Ovary (tissue), 9 donors: ENCODE results near the gene STYX. TPM values are rescaled to one million over a fixed set of nuclear protein-coding genes. Genes with fewer than 3 reads are reported as not detected.
"Not testable (repeated sequence)": the region's sequence is repeated elsewhere in the genome, so short reads cannot be mapped to it uniquely, and the experiment has no call there.

Source experiments
- DNase-seq, 5 donors: peaks; one replicate each; pipeline ENCODE4 v3.0.0-alpha.2; 2019 to 2020
- H3K27ac ChIP-seq, 2 donors: fragments of 200-600 bp; one replicate each; pipeline versions ENCODE4 v1.5.1 to v1.8.0; 2019 to 2022
- H3K27me3 ChIP-seq: fragments of 200-600 bp; one replicate; pipeline ENCODE4 v1.8.0; 2022
- H3K36me3 ChIP-seq: fragments of 200-600 bp; sonication (generic); one replicate; pipeline ENCODE4 v1.5.1; 2019
- H3K4me1 ChIP-seq: one replicate; pipeline ENCODE4 v1.8.1; 2013; ENCODE audit warnings: mild to moderate bottlenecking, moderate library complexity; ENCODE audit not compliant: insufficient read depth
- H3K4me3 ChIP-seq: fragments of 200-600 bp; sonication (generic); one replicate; pipeline ENCODE4 v1.5.1; 2017
- H3K9me3 ChIP-seq, 2 donors: fragments of 200-600 bp in 1 of 2; sonication (generic) in 1 of 2; one replicate each; pipeline versions ENCODE4 v1.5.1 to v1.8.1; 2013 to 2019; ENCODE audit warnings: mild to moderate bottlenecking in 1 of 2, moderate library complexity in 1 of 2
- EP300 ChIP-seq: sonication (generic); formaldehyde crosslinking; IDR thresholded peaks from one replicate; pipeline ENCODE4 v1.6.1; 2017; ENCODE audit warnings: antibody characterized with exemption
- POLR2A ChIP-seq: fragments of 450-650 bp; IDR thresholded peaks from one replicate; pipeline ENCODE4 v1.6.1; 2017; ENCODE audit warnings: antibody characterized with exemption, mild to moderate bottlenecking, moderate library complexity
- WGBS, 3 donors: extraction: QIAGEN DNeasy Blood & Tissue Kit in 1 of 3; methylation state at CpG; one replicate each; pipeline versions ENCODE4 v1.1.5 to v1.1.7; 2013 to 2017; 5-methylcytosine and 5-hydroxymethylcytosine counted together
- intact Hi-C, 4 donors: fragments of 100-400 bp; cut with DNase I; formaldehyde crosslinking; loops; one replicate each; pipeline versions ENCODE4 v1.11.0 to v1.15.1; 2022 to 2023
- polyA plus RNA-seq, 2 donors: library from polyadenylated mRNA; stranded (reverse); fragments of 200-250 nt in 1 of 2; fragments of 350-450 nt in 1 of 2; fragmentation: Illumina TruSeq in 1 of 2; extraction: RNeasy Lipid Tissue Mini Kit (QIAGEN cat#74804) in 1 of 2; gene quantifications; one replicate each; pipeline ENCODE4 v1.2.3, GENCODE V29; 2013 to 2014
- total RNA-seq, 7 donors: library from RNA; depleted of rRNA in 2 of 7; stranded (reverse); fragments of >200 nt in 2 of 7; fragmentation: NEBNext Ultra II Directional in 3 of 7; extraction: Animal tissue kit (Norgen Biotek cat#: 25700) in 3 of 7; gene quantifications; one replicate each; pipeline versions ENCODE4 v1.1.0 to v1.2.4, GENCODE V29; 2016 to 2023
- TF ChIP-seq, protein P1 (sequence below), 3 donors: fragments of 450-650 bp in 2 of 3; fragments of 200-600 bp in 1 of 3; IDR thresholded peaks; one replicate each; pipeline versions ENCODE4 v1.5.1 to v1.8.0; 2016 to 2022; ENCODE audit warnings: antibody characterized with exemption in 3 of 3, mild to moderate bottlenecking in 1 of 3
- donor health status: DM: no; HTN: no; CAD: no; lungs with moderate emphysema.
- donor health status: DM: no; HTN: no; CAD: no.
- donor health status: Bipolar disorder and iron deficiency.
- donor health status: DM: yes; HTN: yes; CAD: no.
- donor health status: DM: no; HTN: no; CAD: no.
- donor health status: DM: yes; HTN: yes; CAD: no.

The STYX gene
- total and polyA plus RNA-seq, 9 donors = 8.1 to 16.4 (median 11.3) TPM

DNA sequence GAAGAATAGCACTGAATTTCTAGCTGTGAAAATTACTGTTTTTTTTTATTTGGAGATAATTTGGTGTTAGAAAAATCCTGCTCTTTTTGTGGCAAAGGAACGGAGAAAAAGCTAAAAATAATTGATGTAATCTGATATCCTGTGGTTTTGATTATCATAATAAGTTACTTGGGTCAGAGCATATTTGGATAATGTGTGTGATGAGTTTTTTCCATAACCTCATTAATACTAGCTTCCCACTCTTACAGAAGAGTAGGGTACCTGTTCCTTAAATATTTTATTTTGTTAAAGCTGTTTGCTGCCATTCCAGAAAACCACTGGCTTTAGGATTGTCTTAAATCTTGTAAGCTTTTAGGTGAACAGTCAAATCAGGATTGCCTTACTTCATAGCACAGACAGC lies 18.3 kb upstream of the STYX start:
- H3K4me1 ChIP-seq = peaks cover 2% of the 10 kb centered on the region
- WGBS, 3 donors = 12 to 29% (median 23%) methylated on average over 1 of the region's 1 CpG
- no peak overlapping the region for H3K27ac ChIP-seq
- TF ChIP-seq POLR2A (no peak), EP300 (no peak)
- TF ChIP-seq, protein P1, sequence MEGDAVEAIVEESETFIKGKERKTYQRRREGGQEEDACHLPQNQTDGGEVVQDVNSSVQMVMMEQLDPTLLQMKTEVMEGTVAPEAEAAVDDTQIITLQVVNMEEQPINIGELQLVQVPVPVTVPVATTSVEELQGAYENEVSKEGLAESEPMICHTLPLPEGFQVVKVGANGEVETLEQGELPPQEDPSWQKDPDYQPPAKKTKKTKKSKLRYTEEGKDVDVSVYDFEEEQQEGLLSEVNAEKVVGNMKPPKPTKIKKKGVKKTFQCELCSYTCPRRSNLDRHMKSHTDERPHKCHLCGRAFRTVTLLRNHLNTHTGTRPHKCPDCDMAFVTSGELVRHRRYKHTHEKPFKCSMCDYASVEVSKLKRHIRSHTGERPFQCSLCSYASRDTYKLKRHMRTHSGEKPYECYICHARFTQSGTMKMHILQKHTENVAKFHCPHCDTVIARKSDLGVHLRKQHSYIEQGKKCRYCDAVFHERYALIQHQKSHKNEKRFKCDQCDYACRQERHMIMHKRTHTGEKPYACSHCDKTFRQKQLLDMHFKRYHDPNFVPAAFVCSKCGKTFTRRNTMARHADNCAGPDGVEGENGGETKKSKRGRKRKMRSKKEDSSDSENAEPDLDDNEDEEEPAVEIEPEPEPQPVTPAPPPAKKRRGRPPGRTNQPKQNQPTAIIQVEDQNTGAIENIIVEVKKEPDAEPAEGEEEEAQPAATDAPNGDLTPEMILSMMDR (IDR thresholded peaks at IDR 0.05) = no peak
- no peak overlapping the region for H3K4me3 ChIP-seq
- DNase-seq = no peak
- H3K36me3 ChIP-seq = no peaks in the 10 kb centered on the region
- H3K27me3 ChIP-seq = no peaks in the 10 kb centered on the region
- H3K9me3 ChIP-seq = no peaks in the 10 kb centered on the region
- intact Hi-C loops = no loop called here

DNA sequence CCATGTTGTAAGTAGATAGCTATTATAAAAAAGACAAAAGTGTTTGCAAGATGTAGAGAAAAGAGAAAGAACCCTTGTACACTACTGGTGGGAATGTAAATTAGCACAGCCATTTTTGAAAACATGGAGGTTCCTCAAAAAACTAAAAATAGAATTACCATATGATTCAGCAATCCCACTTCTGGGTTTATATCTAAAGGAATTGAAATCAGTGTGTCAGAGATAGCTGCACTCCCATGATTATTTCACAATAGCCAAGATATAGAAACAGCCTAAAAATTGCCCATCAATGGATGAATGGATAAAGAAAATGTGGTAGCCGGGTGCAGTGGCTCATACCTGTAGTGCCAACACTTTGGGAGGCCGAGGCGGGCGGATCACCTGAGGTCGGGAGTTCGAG lies 13.8 kb upstream of the STYX start:
- no peaks in the 10 kb centered on the region for H3K36me3 ChIP-seq
- 95 to 99% (median 98%) methylated on average over 6 of the region's 6 CpGs for WGBS, 3 donors

DNA sequence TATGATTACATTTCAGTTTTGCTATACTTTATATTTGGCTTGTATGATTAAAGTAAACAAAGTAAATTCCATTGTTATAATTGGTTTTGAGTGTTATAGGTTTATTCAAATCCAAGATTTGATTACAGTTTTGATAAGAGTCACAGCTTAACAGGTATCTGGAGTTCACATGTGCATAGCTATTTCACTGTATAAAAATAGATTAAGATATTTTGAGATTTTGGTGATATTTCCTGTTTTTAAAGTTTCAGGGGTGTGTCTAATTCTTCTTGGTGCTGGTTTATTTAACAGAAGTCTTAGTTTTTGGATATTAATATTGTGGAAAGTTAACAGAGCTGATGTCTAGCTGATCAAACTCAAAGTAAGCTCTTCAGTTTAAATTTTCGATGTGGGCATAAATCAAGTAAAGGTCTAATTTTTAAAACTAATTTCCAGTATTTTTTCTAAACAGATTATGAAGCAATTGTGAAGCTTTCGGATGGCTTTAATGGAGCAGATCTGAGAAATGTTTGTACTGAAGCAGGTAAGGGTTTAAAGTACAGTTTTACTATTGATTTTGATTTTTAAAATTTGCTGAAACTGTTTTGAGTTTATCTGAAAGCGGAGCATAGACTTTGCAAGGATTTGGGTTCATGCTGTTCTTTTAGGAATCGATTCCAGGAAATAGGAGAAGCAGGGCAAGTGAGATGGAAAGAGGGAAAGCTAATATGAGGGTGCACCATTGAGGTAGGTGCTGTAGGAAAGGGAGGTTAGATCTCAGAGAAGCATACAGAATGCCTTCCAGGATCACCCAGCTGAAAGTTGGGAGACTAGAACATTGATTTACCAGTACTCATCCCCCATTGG lies 6.2 kb upstream of the STYX start:
- Histone ChIP-seq H3K27me3 (no peaks in the 10 kb centered on the region), H3K4me3 (no peak overlapping the region), H3K9me3 (no peaks in the 10 kb centered on the region), H3K27ac (no peak overlapping the region), H3K36me3 (no peaks in the 10 kb centered on the region), H3K4me1 (no peaks in the 10 kb centered on the region)
- TF ChIP-seq, protein P1 (IDR thresholded peaks at IDR 0.05) = no peak
- TF ChIP-seq POLR2A (no peak), EP300 (no peak)
- WGBS, 3 donors = 94 to 96% (median 96%) methylated on average over 4 of the region's 4 CpGs
- intact Hi-C loops = no loop called here
- DNase-seq = no peak

More for the DNA sequence above, 13.8 kb upstream of the STYX start:
- Histone ChIP-seq H3K27me3 (no peaks in the 10 kb centered on the region), H3K4me1 (no peaks in the 10 kb centered on the region), H3K4me3 (no peak overlapping the region), H3K9me3 (no peaks in the 10 kb centered on the region), H3K27ac (no peak overlapping the region)
- TF ChIP-seq, protein P1 (IDR thresholded peaks at IDR 0.05) = no peak
- no peak for TF ChIP-seq EP300
- TF ChIP-seq POLR2A = no peak
- intact Hi-C loops = no loop called here
- DNase-seq = no peak

DNA sequence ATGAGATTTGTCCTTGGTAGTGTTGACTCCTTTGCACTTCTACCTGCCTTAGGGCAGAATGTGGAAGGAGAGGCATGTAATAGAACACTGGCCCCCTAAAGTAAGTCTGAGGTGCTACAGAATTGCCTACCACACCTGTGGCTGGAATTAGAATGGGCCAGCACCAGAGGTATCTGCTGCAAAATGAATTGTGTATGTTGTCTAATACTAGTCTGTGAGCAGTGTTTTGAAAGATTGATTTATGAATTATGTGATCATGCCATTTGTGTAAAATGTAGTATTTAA lies 5.7 kb upstream of the STYX start:
- Histone ChIP-seq H3K36me3 (no peaks in the 10 kb centered on the region), H3K27ac (no peak overlapping the region), H3K9me3 (no peaks in the 10 kb centered on the region), H3K4me1 (no peaks in the 10 kb centered on the region), H3K27me3 (no peaks in the 10 kb centered on the region), H3K4me3 (no peak overlapping the region)
- intact Hi-C loops = no loop called here
- no peak for TF ChIP-seq POLR2A
- TF ChIP-seq EP300 = no peak
- TF ChIP-seq, protein P1 (IDR thresholded peaks at IDR 0.05) = no peak
- no peak for DNase-seq

DNA sequence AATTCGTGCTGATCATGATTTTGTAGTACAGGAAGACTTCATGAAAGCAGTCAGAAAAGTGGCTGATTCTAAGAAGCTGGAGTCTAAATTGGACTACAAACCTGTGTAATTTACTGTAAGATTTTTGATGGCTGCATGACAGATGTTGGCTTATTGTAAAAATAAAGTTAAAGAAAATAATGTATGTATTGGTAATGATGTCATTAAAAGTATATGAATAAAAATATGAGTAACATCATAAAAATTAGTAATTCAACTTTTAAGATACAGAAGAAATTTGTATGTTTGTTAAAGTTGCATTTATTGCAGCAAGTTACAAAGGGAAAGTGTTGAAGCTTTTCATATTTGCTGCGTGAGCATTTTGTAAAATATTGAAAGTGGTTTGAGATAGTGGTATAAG lies 2.5 kb upstream of the STYX start:
- H3K9me3 ChIP-seq, DNase-seq, H3K4me3 ChIP-seq, intact Hi-C loops, H3K27me3 ChIP-seq, H3K27ac ChIP-seq, H3K4me1 ChIP-seq, H3K36me3 ChIP-seq: not testable (repeated sequence)
- WGBS, 3 donors = 91 to 96% (median 93%) methylated on average over 2 of the region's 2 CpGs

DNA sequence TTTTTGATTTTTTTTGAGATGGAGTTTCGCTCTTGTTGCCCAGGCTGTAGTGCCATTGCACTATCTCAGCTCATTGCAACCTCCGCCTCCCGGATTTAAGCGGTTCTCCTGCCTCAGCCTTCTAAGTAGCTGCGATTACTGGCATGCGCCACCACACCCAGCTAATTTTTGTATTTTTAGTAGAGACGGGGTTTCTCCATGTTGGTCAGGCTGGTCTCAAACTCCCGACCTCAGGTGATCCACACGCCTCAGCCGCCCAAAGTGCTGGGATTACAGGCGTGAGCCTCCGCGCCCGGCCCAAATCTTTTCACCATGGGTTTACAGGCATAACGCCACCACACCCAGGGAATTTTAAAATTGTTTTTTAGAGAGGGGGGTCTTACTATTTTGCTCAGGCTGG lies 931 bp upstream of the STYX start:
- H3K27ac ChIP-seq, H3K27me3 ChIP-seq, intact Hi-C loops, H3K9me3 ChIP-seq, H3K36me3 ChIP-seq, H3K4me1 ChIP-seq, H3K4me3 ChIP-seq: not testable (repeated sequence)
- WGBS, 3 donors = 90 to 93% (median 92%) methylated on average over 15 of the region's 15 CpGs
- peak in 2 of 5 donors; percentile 35 to 42 for DNase-seq
